HepG2 (cell line): ENCODE measurements around the gene VAC14. TPM values are rescaled to one million over a fixed set of nuclear protein-coding genes. Genes with fewer than 3 reads are reported as not detected.

Experiments
- NR2F1 ChIP-seq, 2 experiments: fragments of 450-650 bp in 1 of 2; formaldehyde crosslinking in 1 of 2; IDR thresholded peaks; 2 replicates each; pipeline versions ENCODE4 v1.5.0 to v1.6.1; 2016 to 2020; ENCODE audit warnings: mild to moderate bottlenecking in 1 of 2, missing compliant biosample characterization in 1 of 2, missing genetic modification reagents in 1 of 2, moderate library complexity in 1 of 2
- SMARCC2 ChIP-seq: fragments of 450-650 bp; IDR thresholded peaks from 2 replicates; pipeline ENCODE4 v1.6.1; 2017; ENCODE audit warnings: antibody characterized with exemption, mild to moderate bottlenecking
- STAG1 ChIP-seq: sonication (generic); formaldehyde crosslinking; IDR thresholded peaks from 2 replicates; pipeline ENCODE4 v1.4.0; 2020; ENCODE audit warnings: missing genetic modification reagents
- YY1 ChIP-seq: IDR thresholded peaks from 2 replicates; pipeline ENCODE4 v1.6.1; 2011; ENCODE audit warnings: low read length, low read depth, moderate library complexity, mild to moderate bottlenecking; ENCODE audit not compliant: insufficient read depth, insufficient replicate concordance
- ZNF180 ChIP-seq: sonication (generic); formaldehyde crosslinking; IDR thresholded peaks from 2 replicates; pipeline ENCODE4 v1.4.0; 2020; ENCODE audit warnings: low read depth, missing genetic modification reagents, borderline replicate concordance
- ZNF546 ChIP-seq: sonication (generic); formaldehyde crosslinking; conservative IDR thresholded peaks from 2 replicates; pipeline ENCODE4 v1.8.1; 2023; ENCODE audit warnings: mild to moderate bottlenecking, missing genetic modification reagents
- polyA plus RNA-seq, 8 experiments: library from polyadenylated mRNA; depleted of rRNA in 3 of 8; stranded (reverse) in 7 of 8; unstranded in 1 of 8; fragments of >200 nt; fragmentation: Illumina TruSeq in 4 of 8; extraction: Trizol in 4 of 8; gene quantifications; 2 replicates each; pipeline versions ENCODE4 v1.2.1 to v1.2.3, GENCODE V29; 2011 to 2016; ENCODE audit warnings: low read depth in 4 of 8, missing spikeins in 1 of 8, mixed read lengths in 1 of 8; ENCODE audit not compliant: insufficient read depth in 1 of 8
- total RNA-seq, 5 experiments: library from RNA; depleted of rRNA; stranded (reverse); fragments of >200 nt; fragmentation: Illumina TruSeq; extraction: Trizol; gene quantifications; 2 replicates each; pipeline ENCODE4 v1.2.3, GENCODE V29; 2016; ENCODE audit warnings: low read depth in 1 of 5
- TF ChIP-seq, protein P1 (sequence below): sonication (generic); formaldehyde crosslinking; IDR thresholded peaks from 2 replicates; pipeline ENCODE4 v1.9.0; 2021; ENCODE audit warnings: missing genetic modification reagents, borderline replicate concordance
- TF ChIP-seq, protein P2 (sequence below): sonication (generic); formaldehyde crosslinking; IDR thresholded peaks from 2 replicates; pipeline ENCODE4 v1.4.0; 2020; ENCODE audit warnings: mild to moderate bottlenecking, missing genetic modification reagents, borderline replicate concordance
- TF ChIP-seq, protein P3 (sequence below): IDR thresholded peaks from 2 replicates; pipeline ENCODE4 v1.6.1; 2016; ENCODE audit warnings: low read depth, missing genetic modification reagents, missing compliant biosample characterization
- TF ChIP-seq, protein P4 (sequence below): sonication (generic); formaldehyde crosslinking; IDR thresholded peaks from 2 replicates; pipeline ENCODE4 v1.9.0; 2022; ENCODE audit warnings: low read depth, missing genetic modification reagents
- TF ChIP-seq, protein P5 (sequence below): sonication (generic); formaldehyde crosslinking; IDR thresholded peaks from 2 replicates; pipeline ENCODE4 v1.5.0; 2020; ENCODE audit warnings: missing genetic modification reagents

The VAC14 gene
- total and polyA plus RNA-seq, 2 of the 13 experiments (the other 11 are each of a cell fraction or from before 2014, with no cell fraction given), result 23.5 to 24.6 TPM

DNA sequence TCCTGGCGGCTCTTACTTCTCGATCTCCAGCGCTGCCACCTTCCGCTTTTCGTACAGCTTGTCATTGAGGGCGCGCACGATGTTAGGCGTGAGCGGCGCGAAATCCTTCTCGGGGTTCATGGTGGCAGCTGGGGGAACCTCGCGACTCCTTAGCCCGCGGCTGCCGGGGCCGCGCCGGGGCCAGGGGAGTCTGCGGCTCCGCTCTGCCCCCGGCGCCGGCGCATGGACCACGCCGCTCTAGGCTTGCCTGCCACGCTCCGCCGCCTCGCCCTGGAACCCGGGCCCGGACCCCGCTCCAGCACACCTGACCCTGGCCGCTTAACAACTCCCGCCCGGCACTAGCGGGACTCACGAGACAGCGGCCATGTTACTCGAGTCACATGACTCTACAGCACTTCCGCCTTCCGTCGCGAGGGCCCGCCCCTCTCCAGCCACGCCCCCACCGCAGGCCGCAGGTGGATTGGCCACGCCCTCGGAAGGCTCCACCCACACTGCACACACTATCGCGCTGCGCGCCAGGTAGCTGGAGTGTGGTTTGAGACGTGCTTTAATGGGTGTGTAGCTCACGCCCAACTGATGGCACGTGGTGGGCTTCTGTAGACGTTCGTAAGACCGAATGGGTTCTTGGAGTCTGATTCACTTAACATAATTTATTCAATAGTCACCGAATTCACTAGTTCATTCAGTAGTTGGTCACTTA, at the start of gene VAC14 (continued):
- TF ChIP-seq, protein P1, sequence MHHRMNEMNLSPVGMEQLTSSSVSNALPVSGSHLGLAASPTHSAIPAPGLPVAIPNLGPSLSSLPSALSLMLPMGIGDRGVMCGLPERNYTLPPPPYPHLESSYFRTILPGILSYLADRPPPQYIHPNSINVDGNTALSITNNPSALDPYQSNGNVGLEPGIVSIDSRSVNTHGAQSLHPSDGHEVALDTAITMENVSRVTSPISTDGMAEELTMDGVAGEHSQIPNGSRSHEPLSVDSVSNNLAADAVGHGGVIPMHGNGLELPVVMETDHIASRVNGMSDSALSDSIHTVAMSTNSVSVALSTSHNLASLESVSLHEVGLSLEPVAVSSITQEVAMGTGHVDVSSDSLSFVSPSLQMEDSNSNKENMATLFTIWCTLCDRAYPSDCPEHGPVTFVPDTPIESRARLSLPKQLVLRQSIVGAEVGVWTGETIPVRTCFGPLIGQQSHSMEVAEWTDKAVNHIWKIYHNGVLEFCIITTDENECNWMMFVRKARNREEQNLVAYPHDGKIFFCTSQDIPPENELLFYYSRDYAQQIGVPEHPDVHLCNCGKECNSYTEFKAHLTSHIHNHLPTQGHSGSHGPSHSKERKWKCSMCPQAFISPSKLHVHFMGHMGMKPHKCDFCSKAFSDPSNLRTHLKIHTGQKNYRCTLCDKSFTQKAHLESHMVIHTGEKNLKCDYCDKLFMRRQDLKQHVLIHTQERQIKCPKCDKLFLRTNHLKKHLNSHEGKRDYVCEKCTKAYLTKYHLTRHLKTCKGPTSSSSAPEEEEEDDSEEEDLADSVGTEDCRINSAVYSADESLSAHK (CRISPR knock-in tag), result no peak
- TF ChIP-seq, protein P2, sequence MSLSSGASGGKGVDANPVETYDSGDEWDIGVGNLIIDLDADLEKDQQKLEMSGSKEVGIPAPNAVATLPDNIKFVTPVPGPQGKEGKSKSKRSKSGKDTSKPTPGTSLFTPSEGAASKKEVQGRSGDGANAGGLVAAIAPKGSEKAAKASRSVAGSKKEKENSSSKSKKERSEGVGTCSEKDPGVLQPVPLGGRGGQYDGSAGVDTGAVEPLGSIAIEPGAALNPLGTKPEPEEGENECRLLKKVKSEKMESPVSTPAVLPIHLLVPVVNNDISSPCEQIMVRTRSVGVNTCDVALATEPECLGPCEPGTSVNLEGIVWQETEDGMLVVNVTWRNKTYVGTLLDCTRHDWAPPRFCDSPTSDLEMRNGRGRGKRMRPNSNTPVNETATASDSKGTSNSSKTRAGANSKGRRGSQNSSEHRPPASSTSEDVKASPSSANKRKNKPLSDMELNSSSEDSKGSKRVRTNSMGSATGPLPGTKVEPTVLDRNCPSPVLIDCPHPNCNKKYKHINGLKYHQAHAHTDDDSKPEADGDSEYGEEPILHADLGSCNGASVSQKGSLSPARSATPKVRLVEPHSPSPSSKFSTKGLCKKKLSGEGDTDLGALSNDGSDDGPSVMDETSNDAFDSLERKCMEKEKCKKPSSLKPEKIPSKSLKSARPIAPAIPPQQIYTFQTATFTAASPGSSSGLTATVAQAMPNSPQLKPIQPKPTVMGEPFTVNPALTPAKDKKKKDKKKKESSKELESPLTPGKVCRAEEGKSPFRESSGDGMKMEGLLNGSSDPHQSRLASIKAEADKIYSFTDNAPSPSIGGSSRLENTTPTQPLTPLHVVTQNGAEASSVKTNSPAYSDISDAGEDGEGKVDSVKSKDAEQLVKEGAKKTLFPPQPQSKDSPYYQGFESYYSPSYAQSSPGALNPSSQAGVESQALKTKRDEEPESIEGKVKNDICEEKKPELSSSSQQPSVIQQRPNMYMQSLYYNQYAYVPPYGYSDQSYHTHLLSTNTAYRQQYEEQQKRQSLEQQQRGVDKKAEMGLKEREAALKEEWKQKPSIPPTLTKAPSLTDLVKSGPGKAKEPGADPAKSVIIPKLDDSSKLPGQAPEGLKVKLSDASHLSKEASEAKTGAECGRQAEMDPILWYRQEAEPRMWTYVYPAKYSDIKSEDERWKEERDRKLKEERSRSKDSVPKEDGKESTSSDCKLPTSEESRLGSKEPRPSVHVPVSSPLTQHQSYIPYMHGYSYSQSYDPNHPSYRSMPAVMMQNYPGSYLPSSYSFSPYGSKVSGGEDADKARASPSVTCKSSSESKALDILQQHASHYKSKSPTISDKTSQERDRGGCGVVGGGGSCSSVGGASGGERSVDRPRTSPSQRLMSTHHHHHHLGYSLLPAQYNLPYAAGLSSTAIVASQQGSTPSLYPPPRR (CRISPR knock-in tag), result no peak
- TF ChIP-seq ZNF180 (CRISPR knock-in tag), result no peak
- TF ChIP-seq YY1, result peak; percentile 99
- TF ChIP-seq SMARCC2, result no peak
- TF ChIP-seq NR2F1 (CRISPR knock-in tag; IDR thresholded peaks at IDR 0.05), result no peak
- no peak for TF ChIP-seq STAG1 (CRISPR knock-in tag)
- TF ChIP-seq, protein P3, sequence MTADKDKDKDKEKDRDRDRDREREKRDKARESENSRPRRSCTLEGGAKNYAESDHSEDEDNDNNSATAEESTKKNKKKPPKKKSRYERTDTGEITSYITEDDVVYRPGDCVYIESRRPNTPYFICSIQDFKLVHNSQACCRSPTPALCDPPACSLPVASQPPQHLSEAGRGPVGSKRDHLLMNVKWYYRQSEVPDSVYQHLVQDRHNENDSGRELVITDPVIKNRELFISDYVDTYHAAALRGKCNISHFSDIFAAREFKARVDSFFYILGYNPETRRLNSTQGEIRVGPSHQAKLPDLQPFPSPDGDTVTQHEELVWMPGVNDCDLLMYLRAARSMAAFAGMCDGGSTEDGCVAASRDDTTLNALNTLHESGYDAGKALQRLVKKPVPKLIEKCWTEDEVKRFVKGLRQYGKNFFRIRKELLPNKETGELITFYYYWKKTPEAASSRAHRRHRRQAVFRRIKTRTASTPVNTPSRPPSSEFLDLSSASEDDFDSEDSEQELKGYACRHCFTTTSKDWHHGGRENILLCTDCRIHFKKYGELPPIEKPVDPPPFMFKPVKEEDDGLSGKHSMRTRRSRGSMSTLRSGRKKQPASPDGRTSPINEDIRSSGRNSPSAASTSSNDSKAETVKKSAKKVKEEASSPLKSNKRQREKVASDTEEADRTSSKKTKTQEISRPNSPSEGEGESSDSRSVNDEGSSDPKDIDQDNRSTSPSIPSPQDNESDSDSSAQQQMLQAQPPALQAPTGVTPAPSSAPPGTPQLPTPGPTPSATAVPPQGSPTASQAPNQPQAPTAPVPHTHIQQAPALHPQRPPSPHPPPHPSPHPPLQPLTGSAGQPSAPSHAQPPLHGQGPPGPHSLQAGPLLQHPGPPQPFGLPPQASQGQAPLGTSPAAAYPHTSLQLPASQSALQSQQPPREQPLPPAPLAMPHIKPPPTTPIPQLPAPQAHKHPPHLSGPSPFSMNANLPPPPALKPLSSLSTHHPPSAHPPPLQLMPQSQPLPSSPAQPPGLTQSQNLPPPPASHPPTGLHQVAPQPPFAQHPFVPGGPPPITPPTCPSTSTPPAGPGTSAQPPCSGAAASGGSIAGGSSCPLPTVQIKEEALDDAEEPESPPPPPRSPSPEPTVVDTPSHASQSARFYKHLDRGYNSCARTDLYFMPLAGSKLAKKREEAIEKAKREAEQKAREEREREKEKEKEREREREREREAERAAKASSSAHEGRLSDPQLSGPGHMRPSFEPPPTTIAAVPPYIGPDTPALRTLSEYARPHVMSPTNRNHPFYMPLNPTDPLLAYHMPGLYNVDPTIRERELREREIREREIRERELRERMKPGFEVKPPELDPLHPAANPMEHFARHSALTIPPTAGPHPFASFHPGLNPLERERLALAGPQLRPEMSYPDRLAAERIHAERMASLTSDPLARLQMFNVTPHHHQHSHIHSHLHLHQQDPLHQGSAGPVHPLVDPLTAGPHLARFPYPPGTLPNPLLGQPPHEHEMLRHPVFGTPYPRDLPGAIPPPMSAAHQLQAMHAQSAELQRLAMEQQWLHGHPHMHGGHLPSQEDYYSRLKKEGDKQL (CRISPR knock-in tag), result no peak
- TF ChIP-seq, protein P4, sequence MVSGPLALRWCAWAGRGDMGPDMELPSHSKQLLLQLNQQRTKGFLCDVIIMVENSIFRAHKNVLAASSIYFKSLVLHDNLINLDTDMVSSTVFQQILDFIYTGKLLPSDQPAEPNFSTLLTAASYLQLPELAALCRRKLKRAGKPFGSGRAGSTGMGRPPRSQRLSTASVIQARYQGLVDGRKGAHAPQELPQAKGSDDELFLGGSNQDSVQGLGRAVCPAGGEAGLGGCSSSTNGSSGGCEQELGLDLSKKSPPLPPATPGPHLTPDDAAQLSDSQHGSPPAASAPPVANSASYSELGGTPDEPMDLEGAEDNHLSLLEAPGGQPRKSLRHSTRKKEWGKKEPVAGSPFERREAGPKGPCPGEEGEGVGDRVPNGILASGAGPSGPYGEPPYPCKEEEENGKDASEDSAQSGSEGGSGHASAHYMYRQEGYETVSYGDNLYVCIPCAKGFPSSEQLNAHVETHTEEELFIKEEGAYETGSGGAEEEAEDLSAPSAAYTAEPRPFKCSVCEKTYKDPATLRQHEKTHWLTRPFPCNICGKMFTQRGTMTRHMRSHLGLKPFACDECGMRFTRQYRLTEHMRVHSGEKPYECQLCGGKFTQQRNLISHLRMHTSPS (CRISPR knock-in tag), result peak; percentile 63; the same call in 1 of the 2 replicates
- TF ChIP-seq, protein P5, sequence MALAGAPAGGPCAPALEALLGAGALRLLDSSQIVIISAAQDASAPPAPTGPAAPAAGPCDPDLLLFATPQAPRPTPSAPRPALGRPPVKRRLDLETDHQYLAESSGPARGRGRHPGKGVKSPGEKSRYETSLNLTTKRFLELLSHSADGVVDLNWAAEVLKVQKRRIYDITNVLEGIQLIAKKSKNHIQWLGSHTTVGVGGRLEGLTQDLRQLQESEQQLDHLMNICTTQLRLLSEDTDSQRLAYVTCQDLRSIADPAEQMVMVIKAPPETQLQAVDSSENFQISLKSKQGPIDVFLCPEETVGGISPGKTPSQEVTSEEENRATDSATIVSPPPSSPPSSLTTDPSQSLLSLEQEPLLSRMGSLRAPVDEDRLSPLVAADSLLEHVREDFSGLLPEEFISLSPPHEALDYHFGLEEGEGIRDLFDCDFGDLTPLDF (CRISPR knock-in tag), result peak; percentile 46; the same call in 1 of the 2 replicates
- TF ChIP-seq ZNF546, result no peak
